NB4 (cell line): Measurements from ENCODE around the gene MTHFD2L.

Experiments
- DNase-seq: peaks from one replicate; pipeline ENCODE4 v3.0.0; 2010; ENCODE audit warnings: low read depth
- H3K4me3 ChIP-seq: one replicate; pipeline ENCODE4 v1.5.1; 2011; ENCODE audit warnings: mild to moderate bottlenecking, low read depth, low read length, moderate library complexity
- MYC ChIP-seq: IDR thresholded peaks from 2 replicates; pipeline ENCODE4 v1.6.1; 2011; ENCODE audit warnings: low read depth, low read length
- POLR2A ChIP-seq: IDR thresholded peaks from 2 replicates; pipeline ENCODE4 v1.6.1; 2011; ENCODE audit warnings: mild to moderate bottlenecking; ENCODE audit not compliant: insufficient read length; ENCODE audit errors: extremely low read depth
- TF ChIP-seq, protein P1 (sequence below): IDR thresholded peaks from one replicate; pipeline ENCODE4 v1.5.1; 2012; ENCODE audit warnings: low read depth, low read length
- TF ChIP-seq, protein P2 (sequence below): IDR thresholded peaks from 2 replicates; pipeline ENCODE4 v1.6.1; 2011; ENCODE audit warnings: low read depth, low read length

Gene MTHFD2L

DNA sequence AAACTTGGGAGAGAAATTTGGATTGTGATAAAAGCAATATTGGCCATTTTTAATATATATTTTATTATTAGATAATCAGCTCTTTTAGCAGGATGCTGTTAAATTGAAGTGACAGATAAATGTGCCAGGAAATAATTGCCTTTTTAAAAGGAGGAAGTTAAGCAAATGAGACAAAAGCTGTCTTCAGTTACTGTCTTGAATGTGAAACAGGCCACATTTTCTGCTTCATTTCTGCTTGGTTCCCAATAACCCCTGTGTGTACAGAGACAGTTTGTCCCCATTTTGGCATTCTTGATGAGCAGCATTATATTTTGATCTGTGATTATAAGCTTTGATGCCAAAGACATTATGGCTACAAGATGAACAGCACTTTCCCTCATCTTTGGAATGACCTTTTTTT lies 151.3 kb downstream of the MTHFD2L start:
- no peak overlapping the region for H3K4me3 ChIP-seq
- TF ChIP-seq, protein P1, sequence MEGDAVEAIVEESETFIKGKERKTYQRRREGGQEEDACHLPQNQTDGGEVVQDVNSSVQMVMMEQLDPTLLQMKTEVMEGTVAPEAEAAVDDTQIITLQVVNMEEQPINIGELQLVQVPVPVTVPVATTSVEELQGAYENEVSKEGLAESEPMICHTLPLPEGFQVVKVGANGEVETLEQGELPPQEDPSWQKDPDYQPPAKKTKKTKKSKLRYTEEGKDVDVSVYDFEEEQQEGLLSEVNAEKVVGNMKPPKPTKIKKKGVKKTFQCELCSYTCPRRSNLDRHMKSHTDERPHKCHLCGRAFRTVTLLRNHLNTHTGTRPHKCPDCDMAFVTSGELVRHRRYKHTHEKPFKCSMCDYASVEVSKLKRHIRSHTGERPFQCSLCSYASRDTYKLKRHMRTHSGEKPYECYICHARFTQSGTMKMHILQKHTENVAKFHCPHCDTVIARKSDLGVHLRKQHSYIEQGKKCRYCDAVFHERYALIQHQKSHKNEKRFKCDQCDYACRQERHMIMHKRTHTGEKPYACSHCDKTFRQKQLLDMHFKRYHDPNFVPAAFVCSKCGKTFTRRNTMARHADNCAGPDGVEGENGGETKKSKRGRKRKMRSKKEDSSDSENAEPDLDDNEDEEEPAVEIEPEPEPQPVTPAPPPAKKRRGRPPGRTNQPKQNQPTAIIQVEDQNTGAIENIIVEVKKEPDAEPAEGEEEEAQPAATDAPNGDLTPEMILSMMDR: no peak
- TF ChIP-seq POLR2A: no peak
- no peak for TF ChIP-seq MYC
- TF ChIP-seq, protein P2, sequence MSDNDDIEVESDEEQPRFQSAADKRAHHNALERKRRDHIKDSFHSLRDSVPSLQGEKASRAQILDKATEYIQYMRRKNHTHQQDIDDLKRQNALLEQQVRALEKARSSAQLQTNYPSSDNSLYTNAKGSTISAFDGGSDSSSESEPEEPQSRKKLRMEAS: no peak

DNA sequence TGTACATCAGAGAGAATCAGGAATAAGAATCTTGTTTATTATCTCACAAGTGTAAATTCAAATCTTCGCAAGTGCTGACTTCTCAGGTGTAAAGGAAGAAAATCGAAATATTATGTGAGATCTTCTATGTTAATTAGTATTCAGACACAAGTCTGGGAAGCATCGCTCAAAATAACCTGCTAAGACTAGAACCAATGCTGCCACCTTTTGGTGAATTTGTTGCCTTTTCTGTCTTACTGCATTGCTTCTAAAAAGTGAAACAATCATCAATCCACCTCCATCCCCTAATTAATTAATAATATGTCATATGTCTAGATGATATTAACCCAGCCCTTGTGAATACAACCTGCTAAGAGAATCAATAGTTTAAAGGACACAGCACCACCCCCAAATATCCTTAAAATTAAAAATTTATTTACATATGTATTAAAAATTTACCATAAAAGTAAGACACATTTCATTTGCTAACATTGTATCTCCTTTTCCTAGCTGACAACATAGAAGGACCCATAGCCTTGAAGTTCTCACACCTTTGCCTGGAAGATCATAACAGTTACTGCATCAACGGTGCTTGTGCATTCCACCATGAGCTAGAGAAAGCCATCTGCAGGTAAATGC lies 153.9 kb downstream of the MTHFD2L start:
- DNase-seq: peak; percentile 65
- TF ChIP-seq, protein P2: no peak
- TF ChIP-seq, protein P1: peak; percentile 47
- TF ChIP-seq POLR2A (no peak), MYC (no peak)
- no peak overlapping the region for H3K4me3 ChIP-seq

More for the DNA sequence above, 151.3 kb downstream of the MTHFD2L start:
- no peak for DNase-seq

DNA sequence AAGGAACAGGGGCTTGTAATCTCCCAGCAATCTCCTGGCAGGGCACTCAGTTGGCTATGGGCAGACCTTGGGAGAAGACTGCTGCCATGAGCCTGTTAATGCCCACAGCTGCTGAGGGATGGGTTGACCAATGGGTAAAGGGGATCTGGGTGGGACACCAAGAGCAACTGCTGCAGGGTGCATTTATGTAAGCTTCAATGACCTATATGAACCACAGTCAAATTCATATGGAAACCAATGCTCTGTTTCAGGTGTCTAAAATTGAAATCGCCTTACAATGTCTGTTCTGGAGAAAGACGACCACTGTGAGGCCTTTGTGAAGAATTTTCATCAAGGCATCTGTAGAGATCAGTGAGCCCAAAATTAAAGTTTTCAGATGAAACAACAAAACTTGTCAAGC lies 156.4 kb downstream of the MTHFD2L start:
- DNase-seq: no peak
- TF ChIP-seq, protein P1: no peak
- TF ChIP-seq POLR2A: no peak
- no peak overlapping the region for H3K4me3 ChIP-seq

DNA sequence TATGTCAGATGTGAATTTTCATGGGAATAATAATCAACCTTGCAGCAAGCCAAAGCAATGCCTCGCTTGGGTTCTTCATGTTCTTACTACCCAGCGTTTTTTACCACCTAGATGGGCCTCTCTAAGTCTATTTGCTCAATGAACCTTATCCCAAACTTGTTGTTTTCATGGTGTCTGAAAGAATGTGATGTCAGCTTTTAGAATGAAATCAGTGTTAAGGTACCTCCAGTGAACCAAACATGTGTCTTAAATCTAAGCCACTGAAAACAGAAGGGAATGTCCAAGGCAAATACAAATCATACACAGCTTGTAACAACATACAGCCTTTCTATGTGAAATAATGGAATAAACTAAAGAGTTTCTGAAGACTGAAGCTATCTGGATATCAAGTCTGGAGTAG lies 157.0 kb downstream of the MTHFD2L start:
- H3K4me3 ChIP-seq: no peak overlapping the region
- no peak for DNase-seq
- no peak for TF ChIP-seq MYC
- TF ChIP-seq, protein P2: no peak
- TF ChIP-seq POLR2A: no peak
- TF ChIP-seq, protein P1: no peak

DNA sequence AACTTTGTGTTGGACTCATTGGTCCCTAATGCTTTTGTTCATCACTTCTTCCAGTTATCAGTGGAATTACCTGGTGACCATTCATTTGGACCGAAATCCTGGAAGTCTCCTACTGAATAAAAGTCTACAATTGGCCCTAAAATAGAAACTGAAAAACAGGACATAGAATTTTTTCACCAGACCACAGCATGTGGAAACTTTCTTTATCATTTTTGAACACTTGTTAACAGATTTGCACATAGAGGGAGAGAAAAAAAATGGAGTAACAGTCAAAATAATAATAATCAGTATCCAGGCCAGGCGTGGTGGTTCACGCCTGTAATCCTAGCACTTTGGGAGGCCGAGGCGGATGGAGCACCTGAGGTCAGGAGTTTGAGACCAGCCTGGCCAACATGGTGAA lies 157.5 kb downstream of the MTHFD2L start:
- DNase-seq: no peak
- no peak for TF ChIP-seq MYC
- TF ChIP-seq, protein P1: no peak
- TF ChIP-seq POLR2A: no peak
- TF ChIP-seq, protein P2: no peak
- no peak overlapping the region for H3K4me3 ChIP-seq

DNA sequence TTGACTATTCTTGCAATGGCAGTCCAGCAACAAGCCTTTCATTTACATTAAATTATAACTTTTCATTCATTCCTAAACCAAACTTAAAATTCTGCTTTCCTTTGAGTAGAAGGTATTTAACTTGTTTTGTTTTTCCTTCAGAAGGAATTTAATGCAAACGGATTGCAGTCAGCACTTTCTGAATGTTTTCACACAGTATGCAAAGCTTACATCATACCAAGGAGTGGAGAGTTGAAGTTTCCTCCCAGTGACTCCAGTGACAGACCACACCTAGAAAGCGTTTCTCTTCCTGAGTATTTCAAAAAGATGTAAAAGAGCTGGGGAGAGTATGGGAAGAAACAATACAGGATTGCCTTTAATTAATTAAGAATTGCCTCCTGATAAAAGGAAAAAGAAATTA lies 158.5 kb downstream of the MTHFD2L start:
- no peak for DNase-seq
- TF ChIP-seq, protein P1: no peak
- TF ChIP-seq POLR2A: no peak
- TF ChIP-seq MYC: no peak
- TF ChIP-seq, protein P2: no peak
- no peak overlapping the region for H3K4me3 ChIP-seq
